WI38 (cell line): Measurements from ENCODE around the gene RAB11FIP3.

Experiments used
- H3K4me3 ChIP-seq: 2 replicates; pipeline ENCODE4 v1.5.1; 2011; ENCODE audit warnings: low read depth, mild to moderate bottlenecking, control low read depth, low read length
- TF ChIP-seq, protein P1 (sequence below): IDR thresholded peaks from 2 replicates; pipeline ENCODE4 v1.5.1; 2012; ENCODE audit warnings: low read depth, mild to moderate bottlenecking, control low read depth, low read length

RAB11FIP3 gene

DNA sequence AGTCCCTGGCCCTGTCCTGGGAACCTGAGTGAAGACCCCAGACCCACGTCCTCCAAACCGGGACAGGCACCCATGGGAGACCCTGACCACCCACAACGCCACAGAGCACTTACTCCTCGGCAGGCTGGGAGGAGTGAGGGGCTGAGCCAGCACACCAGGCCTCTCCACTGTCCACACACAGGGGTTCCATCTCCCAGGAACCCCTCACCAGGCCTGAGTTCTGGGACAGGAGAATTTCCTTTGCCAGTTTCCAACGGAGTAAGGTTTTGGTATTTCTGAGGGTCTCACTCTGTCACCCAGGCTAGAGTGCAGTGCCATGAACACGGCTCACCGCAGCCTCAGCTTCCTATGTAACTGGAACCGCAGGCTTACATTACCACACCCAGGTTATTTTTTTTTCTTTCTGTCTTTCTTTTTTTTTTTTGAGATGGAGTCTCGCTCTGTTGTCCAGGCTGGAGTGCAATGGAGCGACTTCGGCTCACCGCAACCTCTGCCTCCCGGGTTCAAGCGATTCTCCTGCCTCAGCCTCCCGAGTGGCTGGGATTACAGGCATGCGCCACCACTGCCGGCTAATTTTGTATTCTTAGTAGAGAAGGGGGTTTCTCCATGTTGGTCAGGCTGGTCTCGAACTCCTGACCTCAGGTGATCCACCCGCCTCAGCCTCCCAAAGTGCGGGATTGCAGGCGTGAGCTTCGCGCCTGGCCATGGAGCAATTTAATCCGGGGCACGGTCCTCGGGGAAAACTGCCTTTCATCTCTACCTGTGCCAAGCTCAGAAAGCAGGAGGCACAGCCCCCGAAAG is 45.3 kb upstream of the RAB11FIP3 start:
- peak overlapping the region; percentile 81 for H3K4me3 ChIP-seq
- TF ChIP-seq, protein P1, sequence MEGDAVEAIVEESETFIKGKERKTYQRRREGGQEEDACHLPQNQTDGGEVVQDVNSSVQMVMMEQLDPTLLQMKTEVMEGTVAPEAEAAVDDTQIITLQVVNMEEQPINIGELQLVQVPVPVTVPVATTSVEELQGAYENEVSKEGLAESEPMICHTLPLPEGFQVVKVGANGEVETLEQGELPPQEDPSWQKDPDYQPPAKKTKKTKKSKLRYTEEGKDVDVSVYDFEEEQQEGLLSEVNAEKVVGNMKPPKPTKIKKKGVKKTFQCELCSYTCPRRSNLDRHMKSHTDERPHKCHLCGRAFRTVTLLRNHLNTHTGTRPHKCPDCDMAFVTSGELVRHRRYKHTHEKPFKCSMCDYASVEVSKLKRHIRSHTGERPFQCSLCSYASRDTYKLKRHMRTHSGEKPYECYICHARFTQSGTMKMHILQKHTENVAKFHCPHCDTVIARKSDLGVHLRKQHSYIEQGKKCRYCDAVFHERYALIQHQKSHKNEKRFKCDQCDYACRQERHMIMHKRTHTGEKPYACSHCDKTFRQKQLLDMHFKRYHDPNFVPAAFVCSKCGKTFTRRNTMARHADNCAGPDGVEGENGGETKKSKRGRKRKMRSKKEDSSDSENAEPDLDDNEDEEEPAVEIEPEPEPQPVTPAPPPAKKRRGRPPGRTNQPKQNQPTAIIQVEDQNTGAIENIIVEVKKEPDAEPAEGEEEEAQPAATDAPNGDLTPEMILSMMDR, result no peak

DNA sequence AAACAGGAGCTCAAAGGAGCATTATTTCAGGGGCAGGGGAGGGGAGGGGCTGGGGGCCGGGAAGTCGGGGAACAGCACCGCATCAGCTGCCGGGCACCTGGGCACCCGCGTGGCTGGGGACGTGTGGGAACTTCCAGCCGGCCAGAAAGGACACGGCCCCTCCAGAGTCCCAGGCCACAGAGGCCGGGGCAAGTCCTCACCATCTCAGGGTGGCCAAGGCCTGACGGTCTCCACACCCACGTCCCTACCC is 44.8 kb upstream of the RAB11FIP3 start:
- TF ChIP-seq, protein P1, result no peak
- H3K4me3 ChIP-seq, result peak overlapping the region; percentile 81

DNA sequence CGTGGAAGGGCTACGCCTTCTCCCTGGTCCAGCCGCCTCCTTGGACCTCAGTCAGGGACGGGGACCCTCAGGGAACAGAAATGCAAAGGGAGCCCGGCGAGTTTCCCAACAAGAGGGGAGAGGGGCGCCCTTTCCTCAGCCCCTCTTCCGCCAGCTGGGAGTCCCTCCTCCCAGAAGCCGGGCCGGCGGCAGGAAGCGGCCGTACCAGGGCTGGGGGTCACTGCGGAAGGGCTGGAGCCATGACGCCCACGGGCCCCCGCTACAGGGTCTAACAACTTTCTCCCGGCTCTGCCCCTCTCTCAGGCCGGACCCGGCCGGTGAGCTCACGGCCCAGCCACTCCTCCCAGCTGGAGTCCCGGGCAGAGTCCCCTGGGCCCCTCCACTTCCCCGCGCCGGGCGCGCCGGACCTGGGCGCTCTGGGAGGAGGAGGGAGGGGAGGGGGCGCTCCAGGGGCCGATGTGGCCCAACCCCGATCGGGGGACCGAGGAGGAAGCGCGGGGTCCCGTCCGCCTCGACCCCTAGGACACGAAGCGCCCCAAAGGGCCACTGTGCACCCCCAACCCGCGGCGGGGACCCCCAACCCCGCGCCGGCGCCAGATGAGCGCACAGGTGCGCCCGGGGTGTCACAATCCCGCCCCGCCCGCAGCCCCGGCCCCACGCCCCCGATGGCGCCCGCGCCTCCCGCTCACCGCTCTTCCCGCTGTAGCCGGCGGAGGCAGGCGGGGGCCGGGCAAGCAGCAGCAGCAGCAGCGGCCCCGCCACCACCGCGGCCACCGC is 44.2 kb upstream of the RAB11FIP3 start:
- peak overlapping the region; percentile 81 for H3K4me3 ChIP-seq
- TF ChIP-seq, protein P1, result no peak

DNA sequence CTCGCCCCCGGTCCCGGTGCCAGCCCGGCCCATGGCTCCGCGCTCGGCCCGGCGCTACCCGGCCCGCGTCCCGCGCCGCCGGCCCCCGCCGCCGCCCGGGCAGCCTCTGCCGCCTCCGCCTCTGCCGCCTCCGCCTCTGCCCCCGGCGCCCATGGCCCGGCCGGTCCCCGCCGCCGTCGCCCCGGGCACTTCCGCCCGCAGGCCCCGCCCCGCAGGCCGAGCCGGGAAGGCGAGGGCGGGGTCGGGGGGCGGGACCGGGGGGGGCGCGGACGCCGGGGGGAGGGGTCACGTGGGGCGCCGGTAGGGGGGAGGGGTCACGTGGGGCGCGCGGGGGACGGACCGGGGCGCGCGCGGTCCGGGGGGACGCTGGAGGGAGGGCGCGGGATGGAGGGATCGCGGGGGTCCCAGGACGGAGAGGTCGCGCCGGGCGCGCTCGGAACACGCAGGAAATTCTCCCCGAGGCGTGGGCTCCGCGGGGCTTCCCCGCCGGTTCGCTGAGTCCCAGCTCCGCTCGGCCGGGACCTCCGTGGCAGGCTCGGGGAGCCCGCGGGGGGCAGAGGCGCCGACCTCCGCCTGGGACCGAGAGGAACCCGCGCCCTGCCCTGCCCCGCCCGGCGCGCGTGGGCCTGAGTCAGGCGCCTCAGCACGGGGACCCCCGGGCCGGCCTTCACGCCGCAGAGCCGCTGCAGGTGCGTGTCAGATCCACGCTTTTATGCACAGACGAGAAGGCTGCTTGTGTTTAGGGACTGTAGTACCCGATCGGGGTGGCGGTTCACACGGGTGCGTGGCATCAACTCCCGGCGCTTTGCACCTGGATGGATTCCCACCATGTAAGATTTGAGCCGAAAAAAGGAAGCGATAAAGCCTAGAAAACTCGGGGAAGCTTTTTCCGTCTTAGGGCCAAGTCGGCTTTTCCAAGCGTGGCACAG is 43.4 kb upstream of the RAB11FIP3 start, which contains the start of gene PGAP6:
Gene PGAP6 (minus strand): TSS at position 190 of the 929 bp plus-strand sequence. CDS start 157 bp downstream, at position 33.
- TF ChIP-seq, protein P1, result no peak
- peak within 1 kb of the TSS; percentile 81 for H3K4me3 ChIP-seq

DNA sequence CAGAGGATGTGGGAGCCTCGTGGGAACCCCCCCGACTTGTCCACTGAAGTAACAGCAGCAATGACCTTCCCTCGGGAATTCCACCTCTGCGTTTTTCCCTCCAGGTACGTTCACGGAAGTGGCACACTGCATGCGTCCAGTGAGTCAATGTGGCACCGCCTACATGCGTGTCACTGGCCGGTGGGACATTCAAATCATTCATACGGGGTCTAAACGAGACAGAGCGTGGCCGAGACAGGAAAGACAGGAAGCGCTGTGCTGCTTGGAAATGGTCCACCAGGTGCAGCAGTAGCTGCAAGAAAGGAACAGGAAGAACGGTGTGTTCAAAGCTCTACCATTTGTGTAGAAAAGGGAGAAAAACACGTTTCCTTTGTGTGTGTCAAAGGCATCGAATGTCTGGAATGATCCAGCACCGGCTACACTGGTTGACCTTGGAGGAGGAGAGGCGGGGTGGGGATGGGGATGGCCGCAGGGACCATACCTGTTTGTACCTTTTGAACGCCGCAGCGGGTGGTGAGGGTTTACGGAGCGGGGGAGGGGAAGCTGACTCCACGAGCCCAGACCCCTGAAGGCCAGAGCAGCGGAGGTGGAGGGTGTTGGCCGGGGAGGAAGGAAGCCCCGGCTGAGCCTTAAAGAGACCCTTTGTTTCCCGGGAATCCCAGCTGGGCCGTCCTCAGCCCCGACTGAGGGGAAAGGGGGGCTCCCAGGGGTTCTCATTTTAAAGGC is 42.0 kb upstream of the RAB11FIP3 start:
- no peak overlapping the region for H3K4me3 ChIP-seq
- TF ChIP-seq, protein P1, result no peak

DNA sequence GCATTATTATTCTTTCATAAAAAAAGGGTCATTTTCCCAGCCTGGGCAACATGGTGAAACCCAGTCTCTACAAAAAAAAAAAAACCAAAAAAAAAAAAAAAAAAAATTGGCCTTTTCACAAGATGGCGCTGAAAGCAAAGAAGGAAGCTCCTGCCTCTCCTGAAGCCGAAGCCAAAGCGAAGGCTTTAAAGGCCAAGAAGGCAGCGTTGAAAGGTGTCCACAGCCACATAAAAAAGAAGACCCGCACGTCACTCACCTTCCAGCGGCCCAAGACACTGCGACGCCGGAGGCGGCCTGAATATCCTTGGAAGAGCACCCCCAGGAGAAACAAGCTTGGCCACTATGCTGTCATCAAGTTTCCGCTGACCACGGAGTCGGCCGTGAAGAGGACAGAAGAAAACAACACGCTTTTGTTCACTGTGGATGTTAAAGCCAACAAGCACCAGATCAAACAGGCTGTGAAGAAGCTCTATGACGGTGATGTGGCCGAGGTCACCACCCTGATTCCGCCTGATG is 38.8 kb upstream of the RAB11FIP3 start:
- TF ChIP-seq, protein P1, result no peak
- H3K4me3 ChIP-seq, result no peak overlapping the region
